NCI-H2029 treated with DMSO at 0.1 percent for 48 hours (cell line): ENCODE measurements around the gene IKBIP.
A peak's percentile ranks its signal among the peaks of the same experiment; 100 is the strongest.
"Not testable (repeated sequence)": the region's sequence is repeated elsewhere in the genome, so short reads cannot be mapped to it uniquely, and the experiment has no call there.

Experiments
- DNase-seq: peaks from one replicate; lab custom pipeline; 2025; lab: John Stamatoyannopoulos, UW

Gene IKBIP

GRCh38 chr12:98637068-98637467, 7.5 kb downstream of the IKBIP start:
- no peak for DNase-seq

GRCh38 chr12:98635657-98636323, 8.8 kb downstream of the IKBIP start:
- peak; percentile 75 for DNase-seq

DNA sequence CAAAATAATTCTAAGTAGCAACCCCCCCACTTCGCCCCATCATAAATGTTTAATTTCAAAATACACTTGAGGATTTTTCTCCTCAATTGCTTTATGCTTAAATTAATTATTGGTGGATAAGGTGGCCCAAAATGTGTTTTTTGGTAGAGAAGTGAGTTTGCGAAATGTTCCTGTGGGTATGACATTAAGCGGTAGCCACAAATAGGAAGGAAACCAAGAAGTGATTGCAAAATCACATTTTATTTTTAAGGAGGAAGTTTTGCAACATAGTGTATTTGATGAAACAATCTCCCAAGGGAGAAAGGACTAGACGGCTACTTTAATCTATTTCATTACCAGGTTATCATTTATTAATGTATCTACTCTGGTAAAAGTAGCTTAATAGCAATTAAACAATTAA, 25.6 kb downstream of the IKBIP start:
- no peak for DNase-seq

GRCh38 chr12:98612696-98613334, 31.8 kb downstream of the IKBIP start:
- DNase-seq: no peak

- no peak for DNase-seq
Measured at GRCh38 chr12:98610596-98610995, 34.0 kb downstream of the IKBIP start.

DNA sequence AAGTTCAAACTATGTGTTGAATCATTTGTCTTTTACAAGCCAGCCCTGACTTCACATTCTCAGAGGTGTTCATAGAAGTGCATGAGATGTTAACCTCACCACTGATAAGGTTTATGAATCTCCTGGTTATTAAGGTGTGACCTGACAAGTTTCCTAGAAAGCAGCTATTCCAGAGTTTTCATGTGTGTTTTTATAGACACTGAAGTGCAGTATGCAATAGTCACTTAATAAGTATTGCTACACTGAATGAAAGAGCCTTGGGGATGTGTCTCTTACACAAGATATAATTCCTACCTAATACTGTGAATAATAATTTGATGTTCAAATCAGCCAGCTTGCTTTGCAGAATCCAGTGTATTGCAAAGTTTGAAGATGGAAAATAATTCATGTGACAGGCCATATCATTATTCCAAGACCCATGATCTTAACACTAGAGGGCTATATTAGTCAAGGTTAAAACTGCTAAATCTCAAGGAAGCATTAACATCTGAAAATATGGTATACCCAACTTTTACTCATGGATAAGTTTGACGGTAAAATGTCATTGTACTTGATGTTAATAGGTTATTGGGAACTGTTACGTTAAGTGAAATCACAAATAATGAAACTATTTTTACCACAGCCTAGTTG, 38.1 kb downstream of the IKBIP start:
- DNase-seq: no peak

DNA sequence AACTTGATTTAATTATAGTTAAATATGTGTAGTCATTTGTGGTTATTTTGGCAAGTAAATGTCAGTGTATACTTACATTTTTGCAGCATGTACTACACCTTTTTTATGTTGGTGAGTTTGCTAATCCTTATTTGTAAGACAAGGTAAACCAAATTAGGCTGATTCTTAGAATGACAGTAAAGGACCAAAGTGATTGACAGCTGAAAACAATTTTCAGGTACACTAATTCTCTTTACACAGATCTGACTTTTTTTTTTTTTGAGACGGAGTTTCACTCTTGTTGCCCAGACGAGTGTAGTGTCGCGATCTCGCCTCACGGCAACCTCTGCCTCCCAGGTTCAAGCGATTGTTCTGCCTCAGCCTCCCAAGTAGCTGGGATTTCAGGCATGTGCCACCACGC, 42.7 kb downstream of the IKBIP start:
- no peak for DNase-seq

DNA sequence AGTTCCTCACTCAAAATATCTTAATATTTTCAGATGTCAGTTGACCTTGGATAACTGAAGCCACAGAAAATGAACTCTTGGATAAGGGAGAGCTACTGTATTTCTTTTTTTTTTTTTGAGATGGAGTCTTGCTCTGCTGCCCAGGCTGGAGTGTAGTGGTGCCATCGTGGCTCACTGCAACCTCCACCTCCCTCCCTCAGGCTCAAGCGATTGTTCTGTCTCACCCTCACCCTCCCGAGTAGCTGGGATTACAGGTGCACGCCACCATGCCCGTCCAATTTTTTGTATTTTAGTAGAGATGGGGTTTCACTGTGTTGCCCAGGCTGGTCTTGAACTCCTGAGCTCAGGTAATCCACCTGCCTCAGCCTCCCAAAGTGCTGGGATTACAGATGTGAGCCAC, 47.3 kb downstream of the IKBIP start:
- DNase-seq: not testable (repeated sequence)

DNA sequence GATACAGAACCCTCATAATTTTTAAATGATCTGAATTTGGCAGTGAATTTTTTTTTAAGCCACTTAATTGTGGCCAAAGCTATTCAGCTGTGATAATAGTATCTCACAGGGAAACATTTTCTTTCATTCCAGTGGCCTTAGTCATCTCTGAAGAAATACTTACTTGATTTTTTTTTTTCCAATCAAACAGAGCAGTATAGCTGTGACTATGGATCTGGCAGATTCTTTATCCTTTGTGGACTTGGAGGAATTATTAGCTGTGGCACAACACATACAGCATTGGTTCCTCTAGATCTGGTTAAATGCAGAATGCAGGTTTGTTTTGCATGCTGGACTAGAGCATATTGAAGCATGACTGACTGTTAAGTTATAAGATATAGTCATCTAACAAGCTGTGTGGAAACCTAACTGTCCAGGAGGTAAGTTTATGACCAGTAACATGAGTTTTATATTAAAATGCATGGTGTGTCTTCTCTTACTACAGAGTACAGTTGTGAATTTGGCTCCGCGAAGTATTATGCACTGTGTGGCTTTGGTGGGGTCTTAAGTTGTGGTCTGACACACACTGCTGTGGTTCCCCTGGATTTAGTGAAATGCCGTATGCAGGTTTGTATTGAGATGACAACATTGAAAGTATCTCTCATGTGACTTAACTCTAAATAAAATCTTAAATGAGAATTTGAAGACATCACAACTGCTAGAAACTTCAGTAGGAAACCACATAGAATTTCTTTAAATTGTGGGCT, 49.2 kb downstream of the IKBIP start:
- DNase-seq: no peak

DNA sequence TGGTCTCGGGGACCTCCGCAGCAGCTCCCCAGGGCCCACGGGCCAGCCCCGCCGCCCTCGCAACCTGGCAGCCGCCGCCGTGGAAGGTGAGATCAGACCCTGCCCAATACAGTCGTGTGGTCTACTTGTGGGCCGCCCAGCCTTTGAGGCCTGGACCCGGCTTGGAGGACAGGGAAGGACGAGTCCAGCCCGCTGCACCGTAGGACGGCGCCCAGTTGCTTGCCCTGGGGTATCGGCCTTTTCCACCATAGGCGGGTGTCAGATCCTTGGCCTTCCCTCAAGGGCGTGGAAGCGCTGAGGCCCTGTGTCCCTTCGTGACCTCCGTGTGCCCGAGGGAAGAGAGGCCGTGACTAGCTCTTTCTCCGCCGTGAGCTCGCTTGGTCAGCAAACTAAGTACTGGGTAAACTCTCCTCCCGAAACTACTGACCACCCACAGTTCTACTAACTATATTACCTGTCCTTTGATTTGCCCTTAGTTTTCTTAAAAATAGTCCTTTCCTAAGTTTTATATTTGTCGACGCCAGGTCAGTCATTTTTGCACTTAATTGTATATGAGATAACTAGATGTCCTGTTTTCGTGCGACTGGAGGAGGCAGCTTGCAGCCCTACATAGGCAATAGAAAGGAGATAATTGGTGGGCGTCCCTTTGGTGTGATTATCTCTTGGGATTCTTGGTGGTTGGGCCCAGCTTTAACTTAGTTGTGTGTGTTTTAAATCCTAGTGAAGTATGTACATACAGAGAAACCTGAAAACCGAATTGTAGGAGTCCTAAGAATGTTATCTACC, 50.3 kb downstream of the IKBIP start:
- no peak for DNase-seq

GRCh38 chr12:98593351-98594049, 51.1 kb downstream of the IKBIP start, which contains the start of gene SLC25A3:
TSS of gene SLC25A3 (plus strand) at chr12:98593686. CDS start at chr12:98593979, 293 bp downstream.
- DNase-seq: peak; percentile 77

- DNase-seq: peak; percentile 26
Measured at GRCh38 chr12:98592825-98593322, 51.7 kb downstream of the IKBIP start.

DNA sequence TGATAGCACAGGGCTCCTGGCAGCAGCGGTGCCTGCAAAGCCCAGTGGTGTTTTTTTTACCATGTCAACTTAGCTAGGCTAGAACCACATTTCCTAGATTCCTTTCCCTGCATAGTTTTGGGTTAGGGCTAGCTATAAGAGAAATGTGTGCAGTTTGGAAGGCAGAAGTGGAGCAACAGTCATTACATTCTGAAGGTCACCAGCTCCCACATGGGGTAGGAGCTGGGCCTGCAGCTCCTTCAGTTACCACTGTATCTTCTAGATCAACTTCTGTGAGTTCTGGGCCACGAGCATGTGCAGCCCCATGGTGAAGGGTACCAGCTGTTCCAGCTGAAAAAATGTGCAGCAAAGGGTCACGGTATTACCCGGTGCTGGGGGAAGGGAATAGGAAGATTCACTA, 53.4 kb downstream of the IKBIP start:
- DNase-seq: no peak

DNA sequence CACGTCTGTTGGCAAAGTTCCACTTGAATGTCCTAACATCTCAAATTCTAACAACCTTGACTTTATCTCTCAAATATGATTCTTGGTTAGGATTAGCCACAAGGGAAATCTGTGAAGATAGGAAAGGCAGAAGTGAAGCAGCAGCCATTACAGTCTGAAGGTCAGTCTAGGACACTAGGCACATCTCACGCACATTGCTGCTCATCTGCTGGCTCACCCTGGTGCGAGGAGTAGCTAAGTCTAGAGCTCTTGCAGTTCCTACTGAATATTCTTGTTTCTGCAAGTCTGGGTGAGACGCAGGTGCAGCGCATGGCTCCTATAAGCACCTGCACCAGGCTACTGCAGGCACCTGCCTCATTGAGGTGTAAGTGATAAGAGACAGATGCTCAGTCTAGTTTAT, 57.5 kb downstream of the IKBIP start:
- DNase-seq: no peak

DNA sequence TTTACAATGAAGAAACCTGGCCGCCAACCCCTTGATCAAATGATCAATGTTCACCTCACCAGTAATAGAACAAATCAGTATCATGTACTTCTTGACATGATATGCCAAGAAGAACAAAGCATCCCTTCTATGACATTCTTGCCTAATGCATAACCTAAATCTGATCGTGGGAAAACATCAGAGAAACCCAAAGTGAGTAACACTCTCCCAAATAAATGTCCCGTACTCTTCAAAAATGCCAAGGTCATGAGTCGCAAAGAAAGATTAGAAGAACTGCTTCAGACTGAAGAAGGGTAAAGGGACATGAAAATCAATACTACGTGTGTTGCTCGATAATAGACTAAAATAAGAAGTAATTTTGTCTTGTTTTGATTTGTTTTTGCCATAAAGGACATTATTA, 62.5 kb downstream of the IKBIP start:
- DNase-seq: no peak

- no peak for DNase-seq
Measured at GRCh38 chr12:98581101-98581500, 63.5 kb downstream of the IKBIP start.

- no peak for DNase-seq
Measured at GRCh38 chr12:98580695-98581094, 63.9 kb downstream of the IKBIP start.

GRCh38 chr12:98579835-98580234, 64.8 kb downstream of the IKBIP start:
- no peak for DNase-seq

DNA sequence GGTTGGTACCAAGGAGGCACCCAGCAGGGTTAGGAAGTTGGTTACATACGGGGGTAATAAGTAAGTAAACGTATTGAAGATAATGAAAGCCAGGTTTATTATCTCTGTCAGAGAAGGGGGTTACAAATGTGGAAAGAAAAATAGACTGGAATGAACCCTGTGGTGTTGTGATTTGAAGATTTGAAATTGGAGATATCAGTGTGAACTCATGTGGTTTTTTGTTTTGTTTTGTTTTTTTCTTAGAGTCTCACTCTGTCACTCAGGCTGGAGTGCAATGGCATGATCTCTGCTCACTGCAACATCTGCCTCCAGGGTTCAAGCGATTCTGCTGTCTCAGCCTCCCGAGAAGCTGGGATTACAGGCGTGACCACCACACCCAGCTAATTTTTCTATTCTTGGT, 65.2 kb downstream of the IKBIP start:
- DNase-seq: no peak

- DNase-seq: no peak
Measured at GRCh38 chr12:98578821-98579220, 65.8 kb downstream of the IKBIP start.

DNA sequence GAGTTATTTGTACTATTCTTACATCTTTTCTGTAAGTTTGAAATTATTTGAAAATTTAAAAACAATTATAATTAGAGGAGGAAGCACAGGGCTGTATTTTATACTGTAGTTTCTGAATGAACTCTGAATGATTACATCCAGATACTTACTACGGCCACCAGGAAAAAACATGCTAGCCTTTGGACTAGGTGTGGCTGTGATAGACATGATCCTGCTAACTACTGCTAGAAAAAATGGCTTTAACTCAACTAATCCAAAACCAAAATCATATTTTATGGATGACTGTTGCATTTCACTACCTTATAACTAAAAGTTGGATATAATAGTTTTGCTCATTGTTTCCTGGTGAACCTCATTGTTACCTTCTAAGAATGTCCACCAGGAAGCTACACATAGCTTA, 66.2 kb downstream of the IKBIP start:
- DNase-seq: no peak
